K562 treated with DMSO at 1 percent for 24 hours (cell line): ENCODE measurements around the gene ESYT3. TPM values are rescaled to one million over a fixed set of nuclear protein-coding genes. Genes with fewer than 3 reads are reported as not detected.

Source experiments
- total RNA-seq: library from RNA; unstranded; fragments of 300-600 nt; gene quantifications from 2 replicates; pipeline ENCODE4 v1.2.3, GENCODE V29; 2022; ENCODE audit warnings: low read depth; ENCODE audit not compliant: insufficient read depth

Gene ESYT3, protein sequence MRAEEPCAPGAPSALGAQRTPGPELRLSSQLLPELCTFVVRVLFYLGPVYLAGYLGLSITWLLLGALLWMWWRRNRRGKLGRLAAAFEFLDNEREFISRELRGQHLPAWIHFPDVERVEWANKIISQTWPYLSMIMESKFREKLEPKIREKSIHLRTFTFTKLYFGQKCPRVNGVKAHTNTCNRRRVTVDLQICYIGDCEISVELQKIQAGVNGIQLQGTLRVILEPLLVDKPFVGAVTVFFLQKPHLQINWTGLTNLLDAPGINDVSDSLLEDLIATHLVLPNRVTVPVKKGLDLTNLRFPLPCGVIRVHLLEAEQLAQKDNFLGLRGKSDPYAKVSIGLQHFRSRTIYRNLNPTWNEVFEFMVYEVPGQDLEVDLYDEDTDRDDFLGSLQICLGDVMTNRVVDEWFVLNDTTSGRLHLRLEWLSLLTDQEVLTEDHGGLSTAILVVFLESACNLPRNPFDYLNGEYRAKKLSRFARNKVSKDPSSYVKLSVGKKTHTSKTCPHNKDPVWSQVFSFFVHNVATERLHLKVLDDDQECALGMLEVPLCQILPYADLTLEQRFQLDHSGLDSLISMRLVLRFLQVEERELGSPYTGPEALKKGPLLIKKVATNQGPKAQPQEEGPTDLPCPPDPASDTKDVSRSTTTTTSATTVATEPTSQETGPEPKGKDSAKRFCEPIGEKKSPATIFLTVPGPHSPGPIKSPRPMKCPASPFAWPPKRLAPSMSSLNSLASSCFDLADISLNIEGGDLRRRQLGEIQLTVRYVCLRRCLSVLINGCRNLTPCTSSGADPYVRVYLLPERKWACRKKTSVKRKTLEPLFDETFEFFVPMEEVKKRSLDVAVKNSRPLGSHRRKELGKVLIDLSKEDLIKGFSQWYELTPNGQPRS
- total RNA-seq, result not detected in 2 replicates

DNA sequence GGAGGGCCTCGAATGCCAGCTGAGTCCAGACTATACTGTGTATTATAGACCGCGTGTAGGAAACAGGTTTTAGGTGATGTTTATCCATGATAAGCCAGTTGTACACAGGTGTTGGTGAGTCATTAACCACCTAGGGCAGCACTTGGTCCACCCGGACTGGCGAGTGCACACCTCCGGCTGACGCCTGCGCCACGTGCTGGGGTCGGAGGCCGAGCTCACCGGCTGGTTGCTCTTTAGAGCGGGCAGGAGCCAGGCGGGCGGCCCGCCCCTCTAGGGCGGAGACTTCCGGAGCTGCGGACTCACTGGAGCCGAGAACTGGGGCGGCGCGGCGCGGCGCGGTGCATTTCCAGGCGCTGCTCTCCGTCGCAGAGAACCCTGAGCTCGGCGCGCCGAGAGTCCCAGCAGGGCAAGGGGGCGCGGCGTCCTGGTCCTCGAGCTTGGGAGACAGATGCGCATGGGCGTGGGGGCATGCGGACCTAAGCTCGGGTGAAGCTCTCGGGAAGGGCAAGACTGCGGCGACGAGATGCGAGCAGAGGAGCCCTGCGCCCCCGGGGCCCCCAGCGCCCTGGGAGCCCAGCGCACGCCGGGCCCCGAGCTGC, at the start of gene ESYT3:
Gene ESYT3 (plus strand): TSS at position 341 of the 599 bp plus-strand sequence. CDS start 183 bp downstream, at position 524.

Other genes starting within 250 kb of the ESYT3 start
- 8.0 and 12.5 TPM in 2 replicates for gene ARMC8, start 247.3 kb upstream of the ESYT3 start, total RNA-seq
- 0.88 TPM in 1 of 2 replicates, not detected in the other for gene NME9, start 104.8 kb upstream of the ESYT3 start, total RNA-seq
- gene MRAS, start 86.0 kb upstream of the ESYT3 start, total RNA-seq, result 1.7 and 2.3 TPM in 2 replicates
- 10.5 and 14.3 TPM in 2 replicates for gene CEP70, start 159.6 kb downstream of the ESYT3 start, total RNA-seq
- 1.0 and 2.2 TPM in 2 replicates for gene FAIM, start 174.2 kb downstream of the ESYT3 start, total RNA-seq